Measurements from ENCODE around the gene EFNA3. TPM values are rescaled to one million over a fixed set of nuclear protein-coding genes. Genes with fewer than 3 reads are reported as not detected.

Gene EFNA3
- total and polyA plus RNA-seq, 8 donors, result 0.52 to 1.2 (median 0.72) TPM

DNA sequence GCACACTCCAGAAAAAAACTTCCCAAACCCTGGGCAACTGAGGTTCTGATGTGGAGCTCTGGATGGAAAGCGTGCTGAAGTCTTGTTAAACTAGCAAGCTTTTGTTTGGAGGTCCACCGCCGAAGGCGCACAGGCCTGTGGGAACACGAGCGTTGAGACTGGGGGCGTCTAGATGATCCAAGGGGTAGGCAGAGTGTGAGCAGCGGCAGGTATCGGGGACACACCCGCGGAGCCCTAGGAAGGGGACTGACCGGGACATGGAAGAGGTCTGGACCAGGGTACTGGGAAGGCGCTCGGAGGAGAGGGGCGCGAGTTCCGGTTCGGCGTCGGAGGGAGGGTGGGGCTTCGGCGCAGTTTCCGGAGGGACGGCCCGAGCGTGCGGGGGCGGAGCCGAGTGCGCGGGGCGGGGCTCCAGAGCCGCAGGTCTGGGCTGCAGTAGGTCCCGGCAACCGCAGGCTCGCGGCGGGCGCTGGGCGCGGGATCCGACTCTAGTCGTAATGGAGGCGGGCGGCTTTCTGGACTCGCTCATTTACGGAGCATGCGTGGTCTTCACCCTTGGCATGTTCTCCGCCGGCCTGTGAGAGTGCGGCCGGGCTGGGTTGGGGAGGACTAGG is 56.9 kb downstream of the EFNA3 start, which contains the start of gene SLC50A1:
TSS of gene SLC50A1 (plus strand) at position 438 of the 614 bp plus-strand sequence. CDS start at position 498, 60 bp downstream.
- WGBS, 2 donors, result 0 to 1% methylated on average over 38 to 52 of the region's 52 CpGs
- peak; percentile 88 to 93 (median 90) for ATAC-seq
- H3K4me1 ChIP-seq, result peaks cover 33 to 62% (median 36%) of the 10 kb centered on the region in 3 donors
- H3K27me3 ChIP-seq, result no peaks in the 10 kb centered on the region
- H3K4me3 ChIP-seq, result peak within 1 kb of the TSS; percentile 29 to 63 (median 50)
- peak within 1 kb of the TSS; percentile 87 to 99 (median 98) for H3K27ac ChIP-seq
- no peaks in the 10 kb centered on the region for H3K9me3 ChIP-seq
- intact Hi-C loops (cut with DNase I), result no loop called here
- peak; percentile 94 to 98 (median 96) for DNase-seq
- no peak for FAIRE-seq
- TF ChIP-seq, protein P1, sequence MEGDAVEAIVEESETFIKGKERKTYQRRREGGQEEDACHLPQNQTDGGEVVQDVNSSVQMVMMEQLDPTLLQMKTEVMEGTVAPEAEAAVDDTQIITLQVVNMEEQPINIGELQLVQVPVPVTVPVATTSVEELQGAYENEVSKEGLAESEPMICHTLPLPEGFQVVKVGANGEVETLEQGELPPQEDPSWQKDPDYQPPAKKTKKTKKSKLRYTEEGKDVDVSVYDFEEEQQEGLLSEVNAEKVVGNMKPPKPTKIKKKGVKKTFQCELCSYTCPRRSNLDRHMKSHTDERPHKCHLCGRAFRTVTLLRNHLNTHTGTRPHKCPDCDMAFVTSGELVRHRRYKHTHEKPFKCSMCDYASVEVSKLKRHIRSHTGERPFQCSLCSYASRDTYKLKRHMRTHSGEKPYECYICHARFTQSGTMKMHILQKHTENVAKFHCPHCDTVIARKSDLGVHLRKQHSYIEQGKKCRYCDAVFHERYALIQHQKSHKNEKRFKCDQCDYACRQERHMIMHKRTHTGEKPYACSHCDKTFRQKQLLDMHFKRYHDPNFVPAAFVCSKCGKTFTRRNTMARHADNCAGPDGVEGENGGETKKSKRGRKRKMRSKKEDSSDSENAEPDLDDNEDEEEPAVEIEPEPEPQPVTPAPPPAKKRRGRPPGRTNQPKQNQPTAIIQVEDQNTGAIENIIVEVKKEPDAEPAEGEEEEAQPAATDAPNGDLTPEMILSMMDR (IDR thresholded peaks at IDR 0.05), result peak in 3 of 4 donors; percentile 17 to 42 (median 33)
- H3K36me3 ChIP-seq, result peaks cover 0 to 31% (median 19%) of the 10 kb centered on the region in 3 donors

DNA sequence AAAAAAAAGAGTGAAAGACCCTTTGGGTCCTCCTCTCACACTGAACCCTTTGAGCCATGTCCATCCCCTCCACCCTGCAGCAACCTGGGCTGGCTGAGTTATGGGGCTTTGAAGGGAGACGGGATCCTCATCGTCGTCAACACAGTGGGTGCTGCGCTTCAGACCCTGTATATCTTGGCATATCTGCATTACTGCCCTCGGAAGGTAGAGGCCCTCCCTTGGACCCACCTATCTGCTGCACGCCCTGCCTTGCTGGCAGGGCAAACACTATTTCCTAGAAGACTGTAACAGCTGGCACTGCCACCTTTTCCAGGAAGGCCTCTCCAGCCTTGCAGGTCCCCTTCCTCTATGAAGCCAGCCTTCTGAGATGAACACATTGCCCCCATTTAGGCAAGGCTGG is 58.1 kb downstream of the EFNA3 start:
- H3K27me3 ChIP-seq, result no peaks in the 10 kb centered on the region
- 16 to 28% methylated on average over 6 of the region's 6 CpGs for WGBS, 2 donors

More for the DNA sequence above, 58.1 kb downstream of the EFNA3 start:
- peak in 2 of 4 donors; percentile 1 to 2 for ATAC-seq
- intact Hi-C loops (cut with DNase I), result no loop called here
- Histone ChIP-seq H3K4me3 (peak overlapping the region; percentile 29 to 63 (median 50)), H3K9me3 (no peaks in the 10 kb centered on the region), H3K36me3 (peaks cover 0 to 25% (median 16%) of the 10 kb centered on the region in 3 donors), H3K27ac (peak overlapping the region in 3 of 4 donors; percentile 98 to 99 (median 99)), H3K4me1 (peaks cover 24 to 51% (median 29%) of the 10 kb centered on the region in 3 donors)
- TF ChIP-seq, protein P1 (IDR thresholded peaks at IDR 0.05), result no peak
- FAIRE-seq, result no peak
- DNase-seq, result peak in 3 of 6 donors; percentile 47 to 54 (median 52)

Other genes starting within 250 kb of the EFNA3 start
- 1 to 10 TPM in 1 of 6 donors, under 1 TPM in 5; 0.23 to 1.0 (median 0.36) TPM for gene KCNN3, start 208.6 kb upstream of the EFNA3 start, total RNA-seq
- gene KCNN3, start 208.6 kb upstream of the EFNA3 start, polyA plus RNA-seq, result under 1 TPM; 0.11 to 0.35 TPM
- 10 to 100 TPM; 12.4 to 23.3 (median 16.8) TPM for gene PMVK, start 142.1 kb upstream of the EFNA3 start, total RNA-seq
- 10 to 100 TPM; 15.9 to 32.4 TPM for gene PMVK, start 142.1 kb upstream of the EFNA3 start, polyA plus RNA-seq
- gene PBXIP1, start 122.7 kb upstream of the EFNA3 start, total RNA-seq, result 10 to 100 TPM; 15.6 to 53.1 (median 24.9) TPM
- 10 to 100 TPM; 29.5 to 45.4 TPM for gene PBXIP1, start 122.7 kb upstream of the EFNA3 start, polyA plus RNA-seq
- 10 to 100 TPM in 3 of 6 donors, 1 to 10 TPM in 3; 8.1 to 18.3 (median 9.9) TPM for gene PYGO2, start 117.1 kb upstream of the EFNA3 start, total RNA-seq
- gene PYGO2, start 117.1 kb upstream of the EFNA3 start, polyA plus RNA-seq, result 10 to 100 TPM; 13.3 to 19.5 TPM
- 10 to 100 TPM; 32.3 to 53.4 (median 40.7) TPM for gene SHC1, start 108.1 kb upstream of the EFNA3 start, total RNA-seq
- gene SHC1, start 108.1 kb upstream of the EFNA3 start, polyA plus RNA-seq, result 10 to 100 TPM; 37.4 to 47.6 TPM
- 10 to 100 TPM in 3 of 6 donors, 1 to 10 TPM in 3; 6.7 to 12.0 (median 10.2) TPM for gene CKS1B, start 104.2 kb upstream of the EFNA3 start, total RNA-seq
- gene CKS1B, start 104.2 kb upstream of the EFNA3 start, polyA plus RNA-seq, result 10 to 100 TPM in 1 of 2 donors, 1 to 10 TPM in 1; 6.7 to 19.5 TPM
- 10 to 100 TPM in 4 of 6 donors, 1 to 10 TPM in 2; 8.3 to 14.1 (median 11.9) TPM for gene FLAD1, start 95.5 kb upstream of the EFNA3 start, total RNA-seq
- 10 to 100 TPM; 22.6 to 28.6 TPM for gene FLAD1, start 95.5 kb upstream of the EFNA3 start, polyA plus RNA-seq
- gene LENEP, start 85.3 kb upstream of the EFNA3 start, total RNA-seq, result under 1 TPM in 1 of 6 donors, not detected in 5; 0.29 TPM
- gene LENEP, start 85.3 kb upstream of the EFNA3 start, polyA plus RNA-seq, result not detected
- gene ZBTB7B, start 76.0 kb upstream of the EFNA3 start, total RNA-seq, result 10 to 100 TPM; 24.5 to 38.4 (median 37.2) TPM
- 10 to 100 TPM; 19.8 to 31.8 TPM for gene ZBTB7B, start 76.0 kb upstream of the EFNA3 start, polyA plus RNA-seq
- under 1 TPM; 0.12 to 0.94 (median 0.22) TPM for gene DCST2, start 45.1 kb upstream of the EFNA3 start, total RNA-seq
- 1 to 10 TPM; 3.9 to 5.1 TPM for gene DCST2, start 45.1 kb upstream of the EFNA3 start, polyA plus RNA-seq
- under 1 TPM in 1 of 6 donors, not detected in 5; 0.14 TPM for gene DCST1, start 45.0 kb upstream of the EFNA3 start, total RNA-seq
- not detected for gene DCST1, start 45.0 kb upstream of the EFNA3 start, polyA plus RNA-seq
- gene ADAM15, start 27.5 kb upstream of the EFNA3 start, total RNA-seq, result 10 to 100 TPM; 23.7 to 37.6 (median 33.2) TPM
- gene ADAM15, start 27.5 kb upstream of the EFNA3 start, polyA plus RNA-seq, result 100 to 1,000 TPM; 114 to 125 TPM
- gene EFNA4, start 15.1 kb upstream of the EFNA3 start, total RNA-seq, result 1 to 10 TPM; 2.1 to 5.6 (median 3.1) TPM
- gene EFNA4, start 15.1 kb upstream of the EFNA3 start, polyA plus RNA-seq, result 1 to 10 TPM; 6.0 to 6.2 TPM
- 10 to 100 TPM; 19.5 to 45.9 (median 30.4) TPM for gene EFNA1, start 49.0 kb downstream of the EFNA3 start, total RNA-seq
- gene EFNA1, start 49.0 kb downstream of the EFNA3 start, polyA plus RNA-seq, result 10 to 100 TPM; 47.9 to 91.7 TPM
- 10 to 100 TPM; 18.7 to 33.3 (median 26.2) TPM for gene SLC50A1, start 57.0 kb downstream of the EFNA3 start, total RNA-seq
- gene SLC50A1, start 57.0 kb downstream of the EFNA3 start, polyA plus RNA-seq, result 10 to 100 TPM; 32.8 to 33.0 TPM
- gene DPM3, start 61.7 kb downstream of the EFNA3 start, total RNA-seq, result 10 to 100 TPM; 39.4 to 46.5 (median 42.3) TPM
- gene DPM3, start 61.7 kb downstream of the EFNA3 start, polyA plus RNA-seq, result 100 to 1,000 TPM; 211 to 227 TPM
- gene KRTCAP2, start 94.5 kb downstream of the EFNA3 start, total RNA-seq, result 100 to 1,000 TPM in 4 of 6 donors, 10 to 100 TPM in 2; 91.8 to 119 (median 102) TPM
- gene KRTCAP2, start 94.5 kb downstream of the EFNA3 start, polyA plus RNA-seq, result 100 to 1,000 TPM; 182 to 238 TPM
- gene TRIM46, start 95.0 kb downstream of the EFNA3 start, total RNA-seq, result under 1 TPM; 0.19 to 0.59 (median 0.33) TPM
- gene TRIM46, start 95.0 kb downstream of the EFNA3 start, polyA plus RNA-seq, result 1 to 10 TPM; 1.2 to 4.1 TPM
- gene THBS3, start 129.1 kb downstream of the EFNA3 start, total RNA-seq, result 10 to 100 TPM in 5 of 6 donors, 1 to 10 TPM in 1; 9.9 to 31.1 (median 14.6) TPM
- gene THBS3, start 129.1 kb downstream of the EFNA3 start, polyA plus RNA-seq, result 10 to 100 TPM; 69.1 to 78.6 TPM
- gene MTX1, start 129.9 kb downstream of the EFNA3 start, total RNA-seq, result 10 to 100 TPM; 10.7 to 18.4 (median 15.7) TPM
- 10 to 100 TPM; 34.3 to 36.8 TPM for gene MTX1, start 129.9 kb downstream of the EFNA3 start, polyA plus RNA-seq
- gene ENTREP3, start 176.6 kb downstream of the EFNA3 start, total RNA-seq, result 10 to 100 TPM in 2 of 6 donors, 1 to 10 TPM in 4; 6.7 to 14.4 (median 8.5) TPM
- gene ENTREP3, start 176.6 kb downstream of the EFNA3 start, polyA plus RNA-seq, result 10 to 100 TPM in 1 of 2 donors, 1 to 10 TPM in 1; 7.9 to 11.1 TPM
- 10 to 100 TPM; 25.1 to 33.4 (median 28.0) TPM for gene SCAMP3, start 183.5 kb downstream of the EFNA3 start, total RNA-seq
- 10 to 100 TPM; 27.7 to 55.5 TPM for gene SCAMP3, start 183.5 kb downstream of the EFNA3 start, polyA plus RNA-seq
- gene CLK2, start 194.7 kb downstream of the EFNA3 start, total RNA-seq, result 10 to 100 TPM; 15.7 to 39.6 (median 18.7) TPM
- 10 to 100 TPM; 81.1 to 89.4 TPM for gene CLK2, start 194.7 kb downstream of the EFNA3 start, polyA plus RNA-seq
- 1 to 10 TPM in 4 of 6 donors, under 1 TPM in 2; 0.66 to 2.6 (median 1.4) TPM for gene HCN3, start 198.6 kb downstream of the EFNA3 start, total RNA-seq
- 10 to 100 TPM in 1 of 2 donors, 1 to 10 TPM in 1; 4.8 to 12.0 TPM for gene HCN3, start 198.6 kb downstream of the EFNA3 start, polyA plus RNA-seq
- under 1 TPM in 1 of 6 donors, not detected in 5; 0.22 TPM for gene PKLR, start 222.6 kb downstream of the EFNA3 start, total RNA-seq
- under 1 TPM in 1 of 2 donors, not detected in 1; 0.19 TPM for gene PKLR, start 222.6 kb downstream of the EFNA3 start, polyA plus RNA-seq
- gene FDPS, start 230.0 kb downstream of the EFNA3 start, total RNA-seq, result 10 to 100 TPM; 48.7 to 78.9 (median 66.2) TPM
- gene FDPS, start 230.0 kb downstream of the EFNA3 start, polyA plus RNA-seq, result 100 to 1,000 TPM in 1 of 2 donors, 10 to 100 TPM in 1; 75.1 to 151 TPM
- gene RUSC1, start 242.1 kb downstream of the EFNA3 start, total RNA-seq, result 10 to 100 TPM in 4 of 6 donors, 1 to 10 TPM in 2; 9.2 to 19.2 (median 11.6) TPM
- 10 to 100 TPM; 23.0 to 47.2 TPM for gene RUSC1, start 242.1 kb downstream of the EFNA3 start, polyA plus RNA-seq